ENCODE data around the gene POGK. TPM values are rescaled to one million over a fixed set of nuclear protein-coding genes. Genes with fewer than 3 reads are reported as not detected.

POGK gene
- total RNA-seq, 1 donor from 2014 or later: 33.8 TPM

DNA sequence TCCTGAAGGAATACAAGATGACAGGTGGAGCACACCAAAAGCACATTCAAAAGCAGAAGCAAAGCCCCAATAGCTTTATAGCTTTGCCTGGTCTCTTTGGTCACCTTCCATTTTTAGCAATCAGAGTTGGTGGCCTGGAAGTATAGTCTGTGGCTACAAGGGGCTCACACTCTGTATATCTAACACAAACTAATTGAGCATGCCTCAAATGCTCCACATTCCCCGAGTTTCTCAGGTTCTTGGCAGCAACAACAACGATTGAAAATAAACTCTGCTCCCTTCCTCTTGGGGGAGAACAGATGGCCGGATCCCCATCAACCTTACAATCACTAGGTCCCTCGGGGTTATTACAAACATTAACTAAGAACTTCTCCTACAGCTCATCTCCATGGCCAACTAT is 61.7 kb downstream of the POGK start:
- no peak for DNase-seq (ENCODE audit: low spot score)

DNA sequence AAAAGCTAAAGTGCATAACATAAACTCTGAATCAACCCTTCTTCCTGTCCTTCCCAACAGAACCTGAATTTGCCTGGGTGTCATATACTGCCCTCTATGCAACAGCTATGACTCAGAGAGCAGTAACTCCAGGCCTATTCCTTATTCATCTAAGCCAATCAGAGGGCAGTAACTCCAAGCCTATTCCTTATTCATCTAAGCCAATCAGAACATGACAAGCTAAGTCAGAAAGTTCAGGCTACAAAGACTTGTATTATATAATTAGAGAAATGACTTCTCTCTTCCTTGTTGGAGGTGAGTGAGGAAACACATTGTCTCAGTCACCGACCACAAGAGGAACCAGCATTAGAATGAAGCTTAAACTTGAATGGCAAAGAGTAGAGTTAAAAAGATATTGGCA is 63.0 kb downstream of the POGK start:
- no peak for DNase-seq (ENCODE audit: low spot score)

- DNase-seq (ENCODE audit: low spot score): no peak
Measured at GRCh38 chr1:166903232-166903631, 64.0 kb downstream of the POGK start.

DNA sequence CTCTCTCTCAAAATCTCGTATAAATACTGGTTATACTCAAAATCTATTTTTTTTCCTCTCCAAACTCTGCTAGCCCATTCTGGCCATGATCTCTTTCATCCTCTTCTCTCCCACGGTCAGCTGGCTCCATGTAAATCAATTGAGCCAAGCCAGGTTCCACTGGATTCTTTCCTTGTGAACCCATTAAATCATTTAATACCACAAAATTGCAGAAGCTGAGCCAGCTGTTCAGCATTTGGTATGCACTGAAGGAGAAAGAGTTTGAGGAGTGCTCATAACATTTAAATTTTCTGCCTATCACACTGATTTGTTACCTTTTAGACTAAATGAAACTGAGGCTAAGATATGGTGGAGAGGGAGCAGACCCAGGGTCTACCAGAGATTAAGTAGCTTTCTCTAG is 65.9 kb downstream of the POGK start:
- no peak for DNase-seq (ENCODE audit: low spot score)

- DNase-seq (ENCODE audit: low spot score): no peak
Measured at GRCh38 chr1:166905900-166906299, 66.6 kb downstream of the POGK start.

Other genes with a start within 250 kb of the POGK start
- gene TADA1, start 36.8 kb downstream of the POGK start, total RNA-seq: 6.4 TPM
- gene ILDR2, start 136.1 kb downstream of the POGK start, total RNA-seq: 0.29 TPM
- gene MAEL, start 149.8 kb downstream of the POGK start, total RNA-seq: not detected